Measurements from ENCODE around the gene NEDD9. TPM values are rescaled to one million over a fixed set of nuclear protein-coding genes. Genes with fewer than 3 reads are reported as not detected.

Gene NEDD9
- total RNA-seq, 4 donors from 2014 or later, result 19.8 to 49.4 (median 35.6) TPM

- Histone ChIP-seq H3K27ac (no peak overlapping the region), H3K4me3 (no peak overlapping the region), H3K36me3 (peaks cover 0 to 56% of the 10 kb centered on the region in 2 donors), H3K27me3 (no peaks in the 10 kb centered on the region), H3K4me1 (no peaks in the 10 kb centered on the region), H3K9me3 (no peaks in the 10 kb centered on the region)
- no peak for TF ChIP-seq CTCF (IDR thresholded peaks at IDR 0.05 in 4 of 5, conservative IDR thresholded peaks at IDR 0.05 in 1 of 5)
- TF ChIP-seq POLR2A (IDR thresholded peaks at IDR 0.05), result no peak
- ATAC-seq (no peak), DNase-seq (no peak)
- intact Hi-C loops (cut with DNase I; ENCODE audit: low total_unique reads) (no loop called here), in situ Hi-C loops (cut with MboI; ENCODE audit: low sequenced_read_pairs in 4 of 4) (no loop called here)
Observed at GRCh38 chr6:11187301-11187700, 45.2 kb downstream of the NEDD9 start.

DNA sequence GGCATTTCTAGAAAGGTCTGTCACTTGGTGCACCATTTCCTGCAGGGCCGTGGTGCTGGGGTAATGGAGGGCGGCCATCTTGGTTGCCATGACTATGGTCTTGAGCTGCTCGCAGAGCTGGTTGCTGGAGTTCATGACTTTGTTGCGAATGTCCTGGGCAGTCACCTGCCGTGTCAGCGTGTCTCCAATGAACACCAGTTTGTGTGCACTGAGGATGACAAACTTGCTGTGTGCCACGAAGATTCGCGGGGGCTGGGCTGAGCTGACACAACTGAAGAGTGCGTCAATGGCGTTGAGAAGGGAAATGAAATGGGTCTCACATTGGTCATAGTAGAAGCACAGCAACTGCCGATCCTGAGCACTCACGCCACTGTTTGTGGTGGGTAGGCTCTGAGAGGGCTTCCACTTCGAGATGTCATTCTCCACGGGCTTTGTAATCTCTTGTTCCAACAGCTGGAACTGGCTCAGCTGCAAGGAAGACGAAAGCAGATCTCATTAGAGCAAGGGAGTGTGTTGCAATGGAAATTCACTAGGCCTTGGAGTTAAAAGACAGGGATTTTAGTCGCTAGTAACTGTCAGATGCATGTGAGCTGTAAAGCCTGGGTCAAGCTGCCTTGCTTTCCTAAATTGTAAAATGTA lies 47.1 kb downstream of the NEDD9 start:
- no peak overlapping the region for H3K4me3 ChIP-seq
- H3K9me3 ChIP-seq, result no peaks in the 10 kb centered on the region
- in situ Hi-C loops (cut with MboI; ENCODE audit: low sequenced_read_pairs in 4 of 4), result no loop called here
- no peaks in the 10 kb centered on the region for H3K4me1 ChIP-seq
- ATAC-seq (no peak), DNase-seq (no peak)
- no peak overlapping the region for H3K27ac ChIP-seq
- H3K27me3 ChIP-seq, result no peaks in the 10 kb centered on the region
- peaks cover 0 to 41% of the 10 kb centered on the region in 2 donors for H3K36me3 ChIP-seq
- no peak for TF ChIP-seq POLR2A (IDR thresholded peaks at IDR 0.05)
- TF ChIP-seq CTCF (IDR thresholded peaks at IDR 0.05 in 4 of 5, conservative IDR thresholded peaks at IDR 0.05 in 1 of 5), result no peak
- intact Hi-C loops (cut with DNase I; ENCODE audit: low total_unique reads), result no loop called here

- Histone ChIP-seq H3K27ac (no peak overlapping the region), H3K9me3 (no peaks in the 10 kb centered on the region), H3K4me3 (no peak overlapping the region), H3K27me3 (no peaks in the 10 kb centered on the region), H3K4me1 (no peaks in the 10 kb centered on the region), H3K36me3 (peaks cover 0 to 26% of the 10 kb centered on the region in 2 donors)
- ATAC-seq, result no peak
- TF ChIP-seq CTCF (IDR thresholded peaks at IDR 0.05 in 4 of 5, conservative IDR thresholded peaks at IDR 0.05 in 1 of 5), result no peak
- TF ChIP-seq POLR2A (IDR thresholded peaks at IDR 0.05), result no peak
- intact Hi-C loops (cut with DNase I; ENCODE audit: low total_unique reads) (no loop called here), in situ Hi-C loops (cut with MboI; ENCODE audit: low sequenced_read_pairs in 4 of 4) (no loop called here)
- no peak for DNase-seq
Observed at GRCh38 chr6:11183761-11184362, 48.6 kb downstream of the NEDD9 start.

GRCh38 chr6:11181478-11182136 lies 50.9 kb downstream of the NEDD9 start:
- ATAC-seq (no peak), DNase-seq (no peak)
- Histone ChIP-seq H3K27ac (no peak overlapping the region), H3K27me3 (no peaks in the 10 kb centered on the region), H3K9me3 (no peaks in the 10 kb centered on the region), H3K36me3 (peaks cover 0 to 8% of the 10 kb centered on the region in 2 donors), H3K4me1 (no peaks in the 10 kb centered on the region), H3K4me3 (no peak overlapping the region)
- TF ChIP-seq CTCF (IDR thresholded peaks at IDR 0.05 in 4 of 5, conservative IDR thresholded peaks at IDR 0.05 in 1 of 5), result no peak
- TF ChIP-seq POLR2A (IDR thresholded peaks at IDR 0.05), result no peak
- in situ Hi-C loops (cut with MboI; ENCODE audit: low sequenced_read_pairs in 4 of 4), result no loop called here
- intact Hi-C loops (cut with DNase I; ENCODE audit: low total_unique reads), result no loop called here

Data from gastrocnemius medialis (tissue), 4 donors.